ENCODE results near the gene UBE2C.
"Not testable (repeated sequence)": the region's sequence is repeated elsewhere in the genome, so short reads cannot be mapped to it uniquely, and the experiment has no call there.

Gene UBE2C

DNA sequence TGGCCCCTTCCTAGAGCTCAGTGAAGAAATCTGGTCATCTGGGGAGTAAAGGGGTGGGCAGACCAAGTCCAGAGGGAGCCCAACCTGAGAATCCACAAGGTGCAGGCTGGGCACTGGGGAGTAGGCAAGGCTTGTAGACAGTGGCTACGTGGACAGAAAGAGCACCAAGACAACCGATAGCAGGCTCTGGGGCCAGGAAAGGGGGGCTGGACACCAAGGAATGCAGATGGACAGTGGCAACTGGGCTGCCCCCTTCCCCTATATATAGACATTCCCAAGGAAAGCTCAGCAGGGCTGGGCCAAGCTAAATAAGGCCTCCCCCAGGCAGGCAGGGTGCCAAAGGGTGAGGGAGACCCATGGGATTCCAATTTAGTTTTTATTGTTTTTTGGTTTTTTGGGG is 16.1 kb downstream of the UBE2C start:
- Histone ChIP-seq H3K36me3 (replicated peaks; ENCODE audit: insufficient read depth, low read length) (no peaks in the 10 kb centered on the region), H3K9me2 (replicated peaks; ENCODE audit: insufficient read depth, low read length) (no peaks in the 10 kb centered on the region), H3K9me3 (replicated peaks; ENCODE audit: insufficient read depth, low read length) (no peaks in the 10 kb centered on the region), H3K27ac (ENCODE audit: low read length) (no peak overlapping the region), H2AFZ (ENCODE audit: low read length) (no peak overlapping the region), H3K79me2 (ENCODE audit: low read length) (no peaks in the 10 kb centered on the region), H3K4me2 (ENCODE audit: low read depth, low read length) (no peak overlapping the region), H3K27me3 (replicated peaks; ENCODE audit: insufficient read depth, low read length) (no peaks in the 10 kb centered on the region), H3K9ac (ENCODE audit: low read length) (no peak overlapping the region), H4K20me1 (ENCODE audit: insufficient read depth, low read length) (no peaks in the 10 kb centered on the region), H3K4me3 (ENCODE audit: low read length) (no peak overlapping the region), H3F3A (ENCODE audit: insufficient read depth, low read length) (no peaks in the 10 kb centered on the region), H3K4me1 (ENCODE audit: low read length) (no peaks in the 10 kb centered on the region)
- TF ChIP-seq EZH2phosphoT487 (IDR thresholded peaks at IDR 0.05; ENCODE audit: low read length) (no peak), EZH2 (optimal IDR thresholded peaks at IDR 0.05; ENCODE audit: low read depth, low read length) (no peak)
- TF ChIP-seq, protein P1, sequence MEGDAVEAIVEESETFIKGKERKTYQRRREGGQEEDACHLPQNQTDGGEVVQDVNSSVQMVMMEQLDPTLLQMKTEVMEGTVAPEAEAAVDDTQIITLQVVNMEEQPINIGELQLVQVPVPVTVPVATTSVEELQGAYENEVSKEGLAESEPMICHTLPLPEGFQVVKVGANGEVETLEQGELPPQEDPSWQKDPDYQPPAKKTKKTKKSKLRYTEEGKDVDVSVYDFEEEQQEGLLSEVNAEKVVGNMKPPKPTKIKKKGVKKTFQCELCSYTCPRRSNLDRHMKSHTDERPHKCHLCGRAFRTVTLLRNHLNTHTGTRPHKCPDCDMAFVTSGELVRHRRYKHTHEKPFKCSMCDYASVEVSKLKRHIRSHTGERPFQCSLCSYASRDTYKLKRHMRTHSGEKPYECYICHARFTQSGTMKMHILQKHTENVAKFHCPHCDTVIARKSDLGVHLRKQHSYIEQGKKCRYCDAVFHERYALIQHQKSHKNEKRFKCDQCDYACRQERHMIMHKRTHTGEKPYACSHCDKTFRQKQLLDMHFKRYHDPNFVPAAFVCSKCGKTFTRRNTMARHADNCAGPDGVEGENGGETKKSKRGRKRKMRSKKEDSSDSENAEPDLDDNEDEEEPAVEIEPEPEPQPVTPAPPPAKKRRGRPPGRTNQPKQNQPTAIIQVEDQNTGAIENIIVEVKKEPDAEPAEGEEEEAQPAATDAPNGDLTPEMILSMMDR (IDR thresholded peaks at IDR 0.05; ENCODE audit: low read length), result no peak
- no peak for DNase-seq

DNA sequence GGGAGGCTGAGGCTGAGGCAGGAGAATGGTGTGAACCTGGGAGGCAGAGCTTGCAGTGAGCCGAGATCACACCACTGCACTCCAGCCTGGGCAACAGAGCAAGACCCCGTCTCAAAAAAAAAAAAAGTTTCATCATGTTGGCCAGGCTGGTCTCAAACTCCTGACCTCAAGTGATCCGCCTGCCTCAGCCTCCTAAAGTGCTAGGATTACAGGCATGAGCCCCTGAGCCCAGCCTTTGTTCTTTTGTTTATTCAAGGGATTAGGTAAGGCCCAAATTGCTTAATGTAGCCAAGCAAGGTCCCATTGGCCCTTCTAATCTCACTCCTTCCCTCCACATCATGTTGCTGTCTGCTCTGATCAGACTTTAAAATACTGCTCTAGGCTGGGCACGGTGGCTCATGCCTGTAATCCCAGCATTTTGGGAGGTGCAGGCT is 17.2 kb downstream of the UBE2C start:
- not testable (repeated sequence) for H3K4me2 ChIP-seq (ENCODE audit: low read depth, low read length); H3F3A ChIP-seq (ENCODE audit: insufficient read depth, low read length)

DNA sequence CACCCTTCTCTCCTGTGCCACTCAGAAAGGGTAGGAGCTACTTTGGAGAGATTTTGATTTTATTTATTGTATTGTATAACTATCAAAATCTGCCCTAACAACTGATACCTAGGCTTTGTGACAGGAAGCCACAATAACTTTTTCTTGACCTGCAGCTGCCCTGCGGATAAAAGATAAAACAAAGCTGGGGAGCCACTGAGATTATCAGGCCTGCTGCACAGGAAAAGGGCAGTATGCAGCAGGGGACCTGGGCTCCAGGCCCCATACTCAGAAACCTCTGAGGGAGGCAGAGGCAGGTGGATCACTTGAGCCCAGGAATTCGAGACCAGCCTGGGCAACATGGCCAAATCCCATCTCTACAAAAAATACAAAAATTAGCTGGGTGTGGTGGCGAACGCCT is 20.2 kb downstream of the UBE2C start:
- Histone ChIP-seq H4K20me1 (ENCODE audit: insufficient read depth, low read length) (no peaks in the 10 kb centered on the region), H3K79me2 (ENCODE audit: low read length) (no peaks in the 10 kb centered on the region), H3K4me3 (ENCODE audit: low read length) (no peak overlapping the region), H3K4me1 (ENCODE audit: low read length) (no peaks in the 10 kb centered on the region), H3K27me3 (replicated peaks; ENCODE audit: insufficient read depth, low read length) (no peaks in the 10 kb centered on the region), H2AFZ (ENCODE audit: low read length) (no peak overlapping the region), H3K9ac (ENCODE audit: low read length) (no peak overlapping the region), H3K9me2 (replicated peaks; ENCODE audit: insufficient read depth, low read length) (no peaks in the 10 kb centered on the region), H3F3A (ENCODE audit: insufficient read depth, low read length) (no peaks in the 10 kb centered on the region), H3K9me3 (replicated peaks; ENCODE audit: insufficient read depth, low read length) (no peaks in the 10 kb centered on the region), H3K4me2 (ENCODE audit: low read depth, low read length) (no peak overlapping the region), H3K27ac (ENCODE audit: low read length) (no peak overlapping the region), H3K36me3 (replicated peaks; ENCODE audit: insufficient read depth, low read length) (no peaks in the 10 kb centered on the region)
- no peak for DNase-seq
- TF ChIP-seq EZH2 (optimal IDR thresholded peaks at IDR 0.05; ENCODE audit: low read depth, low read length) (no peak), EZH2phosphoT487 (IDR thresholded peaks at IDR 0.05; ENCODE audit: low read length) (no peak)
- TF ChIP-seq, protein P1 (IDR thresholded peaks at IDR 0.05; ENCODE audit: low read length), result no peak

More for the DNA sequence above, 17.2 kb downstream of the UBE2C start:
- not testable (repeated sequence) for H3K79me2 ChIP-seq (ENCODE audit: low read length); H3K9me2 ChIP-seq (replicated peaks; ENCODE audit: insufficient read depth, low read length); H3K4me1 ChIP-seq (ENCODE audit: low read length); DNase-seq; H3K36me3 ChIP-seq (replicated peaks; ENCODE audit: insufficient read depth, low read length); H4K20me1 ChIP-seq (ENCODE audit: insufficient read depth, low read length); H3K4me3 ChIP-seq (ENCODE audit: low read length); H3K9ac ChIP-seq (ENCODE audit: low read length); H3K27me3 ChIP-seq (replicated peaks; ENCODE audit: insufficient read depth, low read length); H3K27ac ChIP-seq (ENCODE audit: low read length); H2AFZ ChIP-seq (ENCODE audit: low read length); H3K9me3 ChIP-seq (replicated peaks; ENCODE audit: insufficient read depth, low read length)

DNA sequence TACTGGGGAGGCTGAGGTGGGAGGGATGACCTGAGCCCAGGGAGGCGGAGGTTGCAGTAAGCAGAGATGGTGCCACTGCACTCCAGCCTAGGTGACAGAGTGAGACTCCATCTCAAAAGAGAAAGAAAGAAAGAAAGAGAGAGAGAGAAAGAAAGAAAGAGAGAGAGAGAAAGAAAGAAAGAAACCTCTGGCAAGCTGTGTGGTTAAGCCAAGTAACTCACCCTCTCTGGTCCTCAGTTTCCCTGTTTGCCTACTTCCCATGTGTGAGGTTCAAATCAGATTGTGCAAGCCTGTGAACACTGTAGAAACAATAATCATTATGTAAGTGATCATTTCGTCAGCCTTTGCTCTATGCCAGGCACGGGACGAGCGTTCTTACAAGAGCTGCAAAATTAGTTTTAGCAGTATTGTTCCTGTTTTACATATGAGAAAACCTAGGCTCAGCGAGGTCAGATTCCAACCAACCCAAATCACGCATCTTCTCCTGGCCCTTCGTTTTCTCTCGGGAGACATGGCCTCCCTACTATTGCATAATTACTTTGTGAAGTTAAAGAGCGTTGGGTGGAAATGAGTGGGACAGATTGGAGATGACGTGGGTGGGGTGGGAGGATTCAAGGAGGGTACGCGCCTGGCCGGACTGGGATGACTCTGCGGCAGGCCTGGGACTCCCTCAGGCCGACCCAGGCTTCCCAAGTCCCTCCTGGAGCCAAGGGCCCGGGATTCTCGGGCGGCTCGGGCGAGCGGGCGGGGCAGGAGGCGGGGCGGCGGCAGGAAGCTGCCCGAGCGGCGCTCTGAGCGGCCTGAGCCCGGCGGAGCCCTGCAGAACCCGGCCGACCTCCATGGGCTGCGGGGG is 20.8 kb downstream of the UBE2C start, which contains the start of gene SNX21:
SNX21 (plus strand) TSS at position 770 of the 853 bp plus-strand sequence. CDS start 121 bp downstream, outside the sequence.
- Histone ChIP-seq H3K27me3 (replicated peaks; ENCODE audit: insufficient read depth, low read length) (no peaks in the 10 kb centered on the region), H3K36me3 (replicated peaks; ENCODE audit: insufficient read depth, low read length) (no peaks in the 10 kb centered on the region), H3K4me1 (ENCODE audit: low read length) (no peaks in the 10 kb centered on the region), H4K20me1 (ENCODE audit: insufficient read depth, low read length) (no peaks in the 10 kb centered on the region), H3K4me2 (ENCODE audit: low read depth, low read length) (peak within 1 kb of the TSS; percentile 97), H3K9ac (ENCODE audit: low read length) (peak within 1 kb of the TSS; percentile 44; the same call in 1 of the 2 replicates), H3K79me2 (ENCODE audit: low read length) (no peaks in the 10 kb centered on the region), H3K9me3 (replicated peaks; ENCODE audit: insufficient read depth, low read length) (no peaks in the 10 kb centered on the region), H3K4me3 (ENCODE audit: low read length) (peak within 1 kb of the TSS; percentile 69), H3K27ac (ENCODE audit: low read length) (no peak within 1 kb of the TSS), H2AFZ (ENCODE audit: low read length) (peak within 1 kb of the TSS; percentile 88), H3K9me2 (replicated peaks; ENCODE audit: insufficient read depth, low read length) (no peaks in the 10 kb centered on the region), H3F3A (ENCODE audit: insufficient read depth, low read length) (no peaks in the 10 kb centered on the region)
- no peak for TF ChIP-seq EZH2 (optimal IDR thresholded peaks at IDR 0.05; ENCODE audit: low read depth, low read length)
- TF ChIP-seq, protein P1 (IDR thresholded peaks at IDR 0.05; ENCODE audit: low read length), result no peak
- no peak for TF ChIP-seq EZH2phosphoT487 (IDR thresholded peaks at IDR 0.05; ENCODE audit: low read length)
- DNase-seq, result peak; percentile 18

Data from MM.1S (cell line).